A673 (cell line): ENCODE data around the gene POLD2. TPM values are rescaled to one million over a fixed set of nuclear protein-coding genes. Genes with fewer than 3 reads are reported as not detected.

Experiments used
- BruUV-seq: library from RNA; stranded (reverse); fragments of 400-500 nt; replicated peaks from 2 replicates; lab custom pipeline; 2021; lab: Mats Ljungman, UMichigan
- CTCF ChIA-PET: fragments of 300-600 bp; sonication (Branson Sonifier 250); formaldehyde crosslinking; loops from one replicate; lab custom pipeline; 2022; ENCODE audit warnings: antibody characterized with exemption; lab: Charles Lee
- POLR2A ChIA-PET: fragments of 300-600 bp; sonication (Branson Sonifier 250); formaldehyde crosslinking; loops from one replicate; lab custom pipeline; 2022; ENCODE audit warnings: antibody characterized with exemption; ENCODE audit not compliant: low non-redundant PET; lab: Charles Lee
- DNase-seq: peaks from one replicate; pipeline ENCODE4 v3.0.0-alpha.2; 2015; ENCODE audit warnings: low spot score
- H3K27ac ChIP-seq: fragments of 200-600 bp; sonication (generic); 2 replicates; pipeline ENCODE4 v1.5.1; 2016; ENCODE audit warnings: mixed run types, low read depth, mild to moderate bottlenecking, mixed read lengths, antibody characterized with exemption, low read length; ENCODE audit not compliant: poor library complexity, severe bottlenecking
- H3K27me3 ChIP-seq: fragments of 200-600 bp; sonication (generic); replicated peaks from 2 replicates; pipeline ENCODE4 v1.6.1; 2017; ENCODE audit warnings: mixed run types, low read depth, mild to moderate bottlenecking, mixed read lengths, antibody characterized with exemption, low read length; ENCODE audit not compliant: insufficient read depth, poor library complexity
- H3K36me3 ChIP-seq: fragments of 200-600 bp; sonication (generic); 2 replicates; pipeline ENCODE4 v1.6.1; 2016; ENCODE audit warnings: mixed run types, mild to moderate bottlenecking, mixed read lengths, antibody characterized with exemption, low read length; ENCODE audit not compliant: insufficient read depth, poor library complexity, severe bottlenecking
- H3K4me1 ChIP-seq: fragments of 200-600 bp; sonication (generic); 2 replicates; pipeline ENCODE4 v1.6.1; 2017; ENCODE audit warnings: mixed run types, mild to moderate bottlenecking, mixed read lengths, antibody characterized with exemption, low read length; ENCODE audit not compliant: insufficient read depth, poor library complexity, severe bottlenecking
- H3K4me3 ChIP-seq: fragments of 200-600 bp; sonication (generic); 2 replicates; pipeline ENCODE4 v1.5.1; 2016; ENCODE audit warnings: low read depth, mixed run types, mild to moderate bottlenecking, mixed read lengths, low read length; ENCODE audit not compliant: poor library complexity, severe bottlenecking
- H3K9me3 ChIP-seq: fragments of 200-600 bp; sonication (generic); 2 replicates; pipeline ENCODE4 v1.6.1; 2016; ENCODE audit warnings: mixed run types, low read depth, mild to moderate bottlenecking, mixed read lengths, antibody characterized with exemption, low read length; ENCODE audit not compliant: poor library complexity, severe bottlenecking
- EZH2 ChIP-seq: fragments of 200-600 bp; sonication (generic); IDR thresholded peaks from 2 replicates; pipeline ENCODE4 v1.6.1; 2017; ENCODE audit warnings: borderline replicate concordance, low read depth, mild to moderate bottlenecking, mixed read lengths, antibody characterized with exemption, low read length; ENCODE audit not compliant: poor library complexity, severe bottlenecking
- intact Hi-C: fragments of 100-400 bp; cut with micrococcal nuclease; formaldehyde crosslinking; loops from one replicate; pipeline ENCODE4 v1.10.0; 2022; ENCODE audit not compliant: unreplicated experiment
- total RNA-seq: library from RNA; stranded (reverse); gene quantifications from 2 replicates; pipeline ENCODE4 v1.2.3, GENCODE V29; 2021
- TF ChIP-seq, protein P1 (sequence below): fragments of 300-800, 200-600 bp; sonication (generic); conservative IDR thresholded peaks from 2 replicates; pipeline ENCODE4 v1.5.1; 2017; ENCODE audit warnings: low read depth, mild to moderate bottlenecking, antibody characterized with exemption, low read length, moderate library complexity, mixed read lengths

Gene POLD2
- total RNA-seq, 1 experiment from 2014 or later: 252 TPM

DNA sequence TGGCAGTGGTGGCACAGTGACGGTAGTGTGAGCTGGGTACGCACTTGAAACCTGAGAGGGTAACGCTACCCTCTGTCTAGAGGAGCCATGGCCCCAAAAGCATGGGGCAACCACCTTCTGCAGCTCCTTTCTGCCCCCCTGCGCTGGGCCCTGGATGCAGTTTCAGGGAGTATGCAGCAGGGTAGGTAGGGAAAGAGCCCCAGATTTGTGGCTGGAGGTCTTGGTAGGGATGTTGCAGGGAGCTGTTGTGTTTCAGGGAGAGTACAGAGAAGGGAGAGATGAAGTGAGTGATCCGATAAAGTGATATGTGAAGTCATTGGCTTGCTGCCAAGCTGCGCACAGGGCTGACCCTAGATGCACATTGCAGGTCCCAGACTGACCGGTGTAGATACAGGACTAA lies 55.3 kb downstream of the POLD2 start:
- intact Hi-C loops: no loop called here
- no peaks in the 10 kb centered on the region for H3K9me3 ChIP-seq
- peaks cover 4% of the 10 kb centered on the region for H3K36me3 ChIP-seq
- H3K4me3 ChIP-seq: no peak overlapping the region
- H3K4me1 ChIP-seq: peaks cover 3% of the 10 kb centered on the region
- ChIA-PET POLR2A (interaction anchor here (0.6 kb wide), 2 partner anchors 37 to 657 kb away, joined by 3 read pairs; no protein-coding TSS in a partner anchor), CTCF (no interaction called here)
- no peak for TF ChIP-seq EZH2
- TF ChIP-seq, protein P1, sequence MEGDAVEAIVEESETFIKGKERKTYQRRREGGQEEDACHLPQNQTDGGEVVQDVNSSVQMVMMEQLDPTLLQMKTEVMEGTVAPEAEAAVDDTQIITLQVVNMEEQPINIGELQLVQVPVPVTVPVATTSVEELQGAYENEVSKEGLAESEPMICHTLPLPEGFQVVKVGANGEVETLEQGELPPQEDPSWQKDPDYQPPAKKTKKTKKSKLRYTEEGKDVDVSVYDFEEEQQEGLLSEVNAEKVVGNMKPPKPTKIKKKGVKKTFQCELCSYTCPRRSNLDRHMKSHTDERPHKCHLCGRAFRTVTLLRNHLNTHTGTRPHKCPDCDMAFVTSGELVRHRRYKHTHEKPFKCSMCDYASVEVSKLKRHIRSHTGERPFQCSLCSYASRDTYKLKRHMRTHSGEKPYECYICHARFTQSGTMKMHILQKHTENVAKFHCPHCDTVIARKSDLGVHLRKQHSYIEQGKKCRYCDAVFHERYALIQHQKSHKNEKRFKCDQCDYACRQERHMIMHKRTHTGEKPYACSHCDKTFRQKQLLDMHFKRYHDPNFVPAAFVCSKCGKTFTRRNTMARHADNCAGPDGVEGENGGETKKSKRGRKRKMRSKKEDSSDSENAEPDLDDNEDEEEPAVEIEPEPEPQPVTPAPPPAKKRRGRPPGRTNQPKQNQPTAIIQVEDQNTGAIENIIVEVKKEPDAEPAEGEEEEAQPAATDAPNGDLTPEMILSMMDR: no peak
- DNase-seq: no peak
- no peaks in the 10 kb centered on the region for H3K27me3 ChIP-seq
- BruUV-seq: no TSS peak
- no peak overlapping the region for H3K27ac ChIP-seq

DNA sequence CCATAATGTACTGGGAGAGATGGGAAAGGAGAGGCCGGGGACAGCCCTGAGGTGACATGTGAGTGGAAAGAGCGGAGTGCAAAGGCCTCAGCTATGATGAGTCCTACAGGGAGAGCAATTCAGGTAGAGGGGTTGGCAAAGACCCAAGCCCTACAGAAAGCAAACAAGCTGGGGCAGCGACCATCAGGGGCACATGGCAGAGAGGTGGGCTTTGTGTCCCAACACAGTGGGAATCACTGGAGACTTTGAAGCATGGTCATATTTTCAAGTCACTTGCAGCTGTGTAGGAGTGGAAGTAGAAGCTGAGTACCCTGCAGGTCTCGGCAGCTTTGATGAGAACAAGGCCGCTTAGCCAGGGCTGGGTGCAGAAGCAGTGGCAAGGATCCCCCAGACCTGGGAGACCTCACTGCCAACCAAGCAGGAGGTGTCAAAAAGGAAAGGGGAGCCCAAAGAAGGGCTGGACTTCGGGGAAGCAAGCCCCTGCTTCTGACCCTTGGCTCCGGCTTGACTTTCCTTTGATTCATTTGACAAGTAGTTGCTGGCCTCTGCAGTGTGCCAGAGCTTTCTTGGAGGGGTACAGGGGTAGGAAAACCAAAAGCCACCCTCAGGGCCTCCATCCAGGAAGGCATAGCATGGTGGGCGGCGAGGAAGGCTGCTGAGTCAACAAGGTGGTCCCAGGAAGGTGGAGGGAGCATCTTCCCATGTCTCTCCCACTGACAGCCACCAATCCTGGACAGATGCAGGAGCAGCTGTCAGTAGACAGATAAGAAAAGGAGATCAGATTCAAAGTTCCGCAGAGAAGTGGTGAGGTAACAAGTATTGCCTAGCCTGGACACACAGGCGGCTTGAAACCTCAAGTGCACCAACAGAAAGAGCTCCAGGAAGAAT lies 56.0 kb downstream of the POLD2 start:
- Histone ChIP-seq H3K4me3 (no peak overlapping the region), H3K36me3 (no peaks in the 10 kb centered on the region), H3K4me1 (peaks cover 3% of the 10 kb centered on the region), H3K27ac (no peak overlapping the region), H3K9me3 (no peaks in the 10 kb centered on the region), H3K27me3 (no peaks in the 10 kb centered on the region)
- POLR2A ChIA-PET: interaction anchor here (0.6 kb wide), 2 partner anchors 38 to 658 kb away, joined by 3 read pairs; no protein-coding TSS in a partner anchor
- no TSS peak for BruUV-seq
- DNase-seq: no peak
- CTCF ChIA-PET: no interaction called here
- intact Hi-C loops: no loop called here
- TF ChIP-seq EZH2: no peak
- TF ChIP-seq, protein P1: no peak

DNA sequence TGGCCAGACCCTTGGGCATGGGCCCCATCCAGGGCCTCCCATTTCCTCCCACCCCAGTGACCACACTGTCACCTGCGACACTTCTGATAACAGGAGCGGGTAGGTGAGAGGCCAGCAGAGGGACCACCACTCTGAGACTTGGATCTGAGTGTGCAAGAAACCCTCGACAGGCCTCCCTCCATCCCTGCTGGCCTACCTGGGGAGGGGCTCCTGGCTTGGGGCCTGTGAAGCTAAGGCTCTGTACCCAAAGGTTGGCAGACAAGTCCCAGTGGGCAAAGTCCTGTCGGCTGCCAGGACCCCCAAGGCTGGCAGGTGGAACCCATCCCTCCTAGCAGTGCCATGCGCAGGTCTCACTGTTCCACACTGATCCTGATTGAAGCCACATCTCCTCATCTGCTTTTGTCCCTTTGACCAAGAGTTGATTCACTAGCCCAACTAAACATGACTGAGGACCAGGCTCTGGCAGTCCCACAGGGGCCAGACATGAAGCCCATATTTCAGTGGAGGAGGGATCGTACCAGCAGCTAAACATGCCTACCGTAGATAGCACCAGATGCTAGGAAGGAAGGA lies 56.8 kb downstream of the POLD2 start:
- no TSS peak for BruUV-seq
- intact Hi-C loops: no loop called here
- Histone ChIP-seq H3K27me3 (no peaks in the 10 kb centered on the region), H3K9me3 (no peaks in the 10 kb centered on the region), H3K4me3 (no peak overlapping the region), H3K36me3 (no peaks in the 10 kb centered on the region), H3K4me1 (peaks cover 3% of the 10 kb centered on the region), H3K27ac (no peak overlapping the region)
- POLR2A ChIA-PET: no interaction called here
- no peak for DNase-seq
- TF ChIP-seq, protein P1: no peak
- TF ChIP-seq EZH2: no peak
- CTCF ChIA-PET: interaction anchor here (0.7 kb wide), 1 partner anchor 21 kb away, joined by 4 read pairs; no protein-coding TSS in a partner anchor
